Kasumi-1 (cell line): ENCODE results near the gene COL4A2.

Experiments
- DNase-seq, 2 experiments: peaks; one replicate each; lab custom pipeline; 2025; lab: John Stamatoyannopoulos, UW

The COL4A2 gene

GRCh38 chr13:110402299-110403069 lies 95.4 kb downstream of the COL4A2 start:
- no peak for DNase-seq

DNA sequence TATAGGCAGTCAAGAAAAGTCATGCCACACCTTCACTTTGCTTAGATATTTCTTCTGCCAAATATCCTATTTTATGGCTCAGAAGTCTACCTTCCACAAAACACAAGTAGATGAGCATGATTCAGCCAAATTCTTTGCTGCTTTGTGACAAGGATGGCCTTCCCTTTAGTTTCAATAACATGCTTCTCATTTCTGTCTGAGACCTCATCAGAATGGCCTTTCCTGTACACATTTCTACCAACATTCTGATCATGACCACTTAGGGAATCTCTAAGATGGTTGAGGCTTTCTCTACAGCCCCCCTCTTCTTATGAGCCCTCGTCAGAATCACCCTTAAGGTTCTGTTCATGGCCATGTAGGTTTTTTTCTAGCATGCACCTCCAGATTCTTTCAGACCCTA lies 96.2 kb downstream of the COL4A2 start:
- DNase-seq, result no peak

GRCh38 chr13:110403721-110404120 lies 96.6 kb downstream of the COL4A2 start:
- DNase-seq, result no peak

DNA sequence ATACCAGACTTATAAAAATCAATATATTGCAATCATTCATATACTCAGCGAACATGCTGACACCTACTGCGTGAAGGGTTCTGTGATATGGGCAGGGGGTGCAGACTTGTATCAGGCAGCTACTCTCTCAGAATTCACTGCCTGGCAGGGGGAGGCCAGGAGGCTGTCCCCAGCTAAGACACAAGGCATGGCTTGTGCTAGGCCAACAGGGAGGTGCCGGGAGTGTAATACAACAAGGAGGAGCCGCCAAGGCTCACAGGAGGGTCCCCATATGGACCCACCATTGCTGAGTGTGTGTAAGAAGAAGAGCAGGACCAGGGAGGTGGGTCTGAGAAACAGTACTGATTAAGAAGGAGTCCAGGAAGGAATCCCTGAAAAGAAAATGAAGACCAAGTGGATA lies 97.2 kb downstream of the COL4A2 start:
- DNase-seq, result no peak

GRCh38 chr13:110405597-110406450 lies 98.7 kb downstream of the COL4A2 start:
- DNase-seq, result no peak

DNA sequence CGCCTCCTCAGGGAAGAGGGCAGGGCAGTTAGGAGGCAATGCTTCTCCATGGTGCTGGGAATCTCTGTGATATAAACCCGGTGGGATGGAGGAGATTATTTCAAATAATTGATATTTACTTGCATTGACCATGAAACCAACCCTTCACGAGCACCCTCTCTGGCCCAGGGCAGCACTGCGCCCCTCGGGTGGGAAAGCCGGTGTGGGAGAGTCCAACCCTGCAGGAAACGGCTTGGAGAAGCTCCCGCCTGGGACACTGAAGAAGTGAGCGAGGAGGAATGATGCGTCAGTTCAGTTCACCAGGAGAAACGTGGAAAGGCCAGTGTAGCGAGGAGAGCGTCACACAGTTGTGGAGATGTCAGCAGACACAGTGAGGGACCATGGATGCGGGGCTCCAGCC lies 99.9 kb downstream of the COL4A2 start:
- no peak for DNase-seq

GRCh38 chr13:110407531-110407930 lies 100.4 kb downstream of the COL4A2 start:
- no peak for DNase-seq

- DNase-seq, result no peak
These were observed 101.2 kb downstream of the COL4A2 start for GRCh38 chr13:110408286-110408685.

- no peak for DNase-seq
These were observed 102.5 kb downstream of the COL4A2 start for GRCh38 chr13:110409581-110409992.

DNA sequence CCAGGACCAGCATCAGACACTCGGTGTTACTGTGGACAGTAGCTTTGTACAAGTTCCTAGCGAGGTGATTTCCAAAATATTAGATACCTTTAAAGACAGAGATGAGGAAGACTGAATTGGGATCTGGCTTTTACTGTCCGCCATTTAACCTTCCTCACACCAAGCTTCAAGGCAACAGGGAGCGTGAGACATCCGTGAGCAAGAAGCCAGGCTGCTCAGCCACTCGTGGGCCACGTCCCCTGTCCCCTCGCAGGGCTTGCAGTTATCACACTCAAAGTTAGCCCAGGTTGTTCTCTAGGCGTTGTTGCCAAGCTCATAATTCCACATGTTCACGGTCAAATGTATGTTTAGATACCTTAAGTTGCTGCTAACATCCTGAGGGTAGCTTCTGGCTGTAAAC lies 102.9 kb downstream of the COL4A2 start:
- no peak for DNase-seq

DNA sequence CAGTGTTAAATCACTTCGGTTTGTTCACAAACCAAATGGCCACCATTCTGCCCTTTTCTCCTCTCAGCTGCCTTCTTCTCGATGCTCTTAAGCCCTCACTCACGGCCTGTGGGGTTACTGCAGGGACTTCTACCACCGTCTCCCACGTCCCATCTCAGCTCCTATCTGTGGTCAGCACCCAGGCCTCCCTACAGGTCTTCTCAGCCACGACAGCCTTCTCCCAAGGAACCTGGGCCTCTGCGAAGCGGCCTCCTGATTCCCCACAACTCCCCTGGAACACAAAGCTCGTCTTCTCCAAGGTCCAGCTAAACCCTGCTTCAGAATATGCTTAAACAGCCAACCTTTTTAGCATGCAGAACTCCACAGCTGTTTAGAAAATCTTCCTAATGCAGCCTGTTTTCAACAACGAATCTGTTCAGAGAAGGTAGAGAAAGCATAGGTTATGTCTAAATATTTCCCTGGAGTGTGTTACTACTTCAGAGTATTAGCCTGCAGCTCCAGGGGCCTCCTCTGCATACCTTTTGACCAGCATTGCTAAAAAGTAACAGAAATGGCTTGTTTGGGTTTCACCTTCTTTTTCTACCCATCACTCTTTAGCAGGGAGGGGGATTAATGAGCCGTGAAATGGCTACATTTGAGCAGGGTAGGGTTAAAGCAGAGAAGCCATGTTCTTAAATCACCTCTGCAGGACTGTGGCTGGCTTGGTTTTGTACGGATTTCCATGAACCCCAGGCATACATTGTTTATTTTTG lies 104.0 kb downstream of the COL4A2 start:
- no peak for DNase-seq

- DNase-seq, result no peak
These were observed 104.6 kb downstream of the COL4A2 start for GRCh38 chr13:110411688-110412059.

- peak; percentile 63 to 75 for DNase-seq
These were observed 105.2 kb downstream of the COL4A2 start for GRCh38 chr13:110412132-110412914.

GRCh38 chr13:110413016-110413675 lies 106.1 kb downstream of the COL4A2 start:
- DNase-seq, result no peak

DNA sequence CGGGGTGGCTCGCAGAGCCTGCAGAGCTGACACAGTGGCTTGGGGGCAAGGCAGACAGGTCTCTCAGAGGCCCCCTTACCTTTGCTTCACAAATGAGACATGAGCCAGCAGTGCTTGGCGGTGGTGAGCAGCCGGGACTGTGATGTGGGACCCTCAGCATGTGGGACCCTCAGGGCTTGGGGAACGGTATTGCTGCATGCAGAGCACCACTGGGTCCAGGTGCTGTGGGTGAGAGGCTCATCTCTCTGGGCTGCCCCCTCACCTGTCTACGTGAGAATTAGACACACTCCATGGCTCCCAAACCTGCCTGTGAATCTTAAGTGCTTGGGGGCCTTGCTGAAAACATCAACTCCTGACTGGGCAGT lies 106.6 kb downstream of the COL4A2 start:
- DNase-seq, result no peak

DNA sequence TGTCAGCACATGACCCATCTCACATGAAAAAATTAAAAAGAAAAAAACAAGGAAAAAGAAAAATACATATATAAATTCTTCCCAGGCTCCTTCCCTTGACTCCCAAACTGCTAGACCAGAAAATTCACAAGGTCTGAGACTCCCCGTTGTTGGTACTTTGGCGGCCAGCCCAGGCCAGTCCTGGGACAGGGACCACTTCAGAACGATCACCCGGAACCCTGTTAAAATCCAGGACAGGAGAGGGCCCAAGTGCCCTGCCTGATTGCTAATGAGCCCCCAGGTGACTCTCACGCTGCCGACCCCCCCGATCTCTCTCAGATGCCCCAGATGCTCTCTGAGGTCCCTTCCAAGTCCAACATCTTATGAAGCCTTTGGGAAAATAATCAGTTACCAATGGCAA lies 107.2 kb downstream of the COL4A2 start:
- no peak for DNase-seq

DNA sequence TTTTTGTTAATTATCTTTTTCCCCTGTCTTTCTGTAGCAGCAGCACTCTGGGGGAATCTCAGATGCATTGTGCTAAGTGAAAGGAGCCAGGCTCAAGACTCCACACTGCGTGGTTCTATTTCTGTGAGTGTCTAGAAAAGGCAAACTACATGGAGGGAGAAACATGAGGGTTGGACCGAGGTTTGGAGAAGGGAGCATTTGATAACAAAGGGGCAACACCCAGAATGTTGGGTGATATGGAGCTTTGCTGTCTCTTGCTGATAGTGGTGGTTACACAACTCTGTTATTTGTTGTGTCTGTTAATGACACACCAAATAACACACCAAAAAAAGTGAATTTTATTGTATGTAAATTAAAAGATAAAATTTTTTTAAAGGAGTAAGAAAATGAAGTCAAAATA lies 107.8 kb downstream of the COL4A2 start:
- no peak for DNase-seq

DNA sequence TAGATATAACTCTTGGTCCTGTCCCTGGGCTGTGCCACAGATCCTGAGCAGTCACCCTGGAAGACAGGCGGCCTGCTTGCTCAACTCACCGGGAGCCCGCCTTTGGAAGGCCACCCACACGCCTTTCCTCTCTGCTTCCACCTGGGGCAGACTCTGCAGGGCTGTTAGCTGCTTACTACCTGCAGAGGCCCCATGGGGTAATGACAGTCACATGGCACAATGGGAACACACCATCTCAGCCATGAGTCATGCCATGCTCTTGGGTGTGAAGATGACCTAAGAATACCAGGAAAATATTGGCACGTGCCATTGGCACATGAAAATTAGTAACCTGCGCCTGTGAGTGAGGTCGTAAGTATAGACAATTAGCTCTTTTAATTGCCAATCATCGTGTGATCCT lies 108.6 kb downstream of the COL4A2 start:
- DNase-seq, result no peak

DNA sequence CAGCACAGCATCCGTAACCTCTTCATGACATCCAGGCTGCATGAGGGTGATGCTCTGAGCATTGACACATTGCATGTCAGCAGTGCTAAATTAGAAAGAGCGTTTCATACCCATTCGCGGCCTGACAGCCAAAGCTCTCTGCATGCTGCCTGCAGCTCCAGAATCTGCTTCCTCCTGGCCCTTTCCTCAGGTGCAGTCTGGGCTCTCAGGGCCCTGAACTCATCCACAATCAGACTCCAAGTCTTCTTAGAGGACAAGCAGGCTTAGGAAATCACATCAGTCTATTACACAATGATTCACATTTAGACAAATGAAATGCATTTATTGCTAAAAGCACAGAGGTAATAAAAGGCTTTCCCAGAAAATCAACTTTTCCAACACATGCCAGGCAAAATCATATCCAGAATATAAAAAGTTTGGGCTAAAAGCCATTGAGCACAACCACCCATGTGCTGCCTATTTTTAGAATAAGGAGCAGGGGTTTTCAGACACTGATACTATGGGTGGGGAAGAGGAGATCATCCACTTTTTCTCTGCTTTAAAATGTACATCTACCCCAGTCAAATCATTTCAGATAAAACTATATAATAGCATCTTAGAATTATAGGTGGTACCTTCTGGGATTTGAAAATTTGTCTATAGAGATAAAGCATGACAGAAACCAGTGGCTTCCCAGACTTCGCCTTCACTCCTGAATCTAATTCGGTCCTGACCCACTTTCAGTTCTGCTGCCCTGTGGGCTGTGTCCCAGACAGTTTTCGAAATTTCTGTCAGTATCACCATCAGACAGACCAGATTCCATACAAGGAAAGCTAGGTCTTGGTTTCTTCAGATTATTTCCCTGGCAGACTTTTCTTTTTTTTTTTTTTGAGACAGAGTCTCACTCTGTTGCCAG lies 109.3 kb downstream of the COL4A2 start:
- DNase-seq, result no peak

GRCh38 chr13:110418944-110419343 lies 111.9 kb downstream of the COL4A2 start:
- DNase-seq, result no peak
